SK-N-SH (cell line): ENCODE measurements around the gene KRT9. TPM values are rescaled to one million over a fixed set of nuclear protein-coding genes. Genes with fewer than 3 reads are reported as not detected.
"Not testable (repeated sequence)": the region's sequence is repeated elsewhere in the genome, so short reads cannot be mapped to it uniquely, and the experiment has no call there.

Experiments used
- CTCF ChIA-PET: fragments of 300-600, 350-600 bp; formaldehyde crosslinking; extraction: SDS; loops from one replicate; lab custom pipeline; 2021; lab: Yijun Ruan, JAX
- POLR2A ChIA-PET: fragments of 350-600 bp; sonication (Branson Sonifier 250); formaldehyde crosslinking; extraction: SDS; loops from one replicate; lab custom pipeline; 2020; ENCODE audit warnings: antibody characterized with exemption, inconsistent platforms; lab: Yijun Ruan, JAX
- DNase-seq: peaks from one replicate; pipeline ENCODE4 v3.0.0; 2012
- H2AFZ ChIP-seq: fragments of 200-600 bp; sonication (generic); 2 replicates; pipeline ENCODE4 v1.8.1; 2016; ENCODE audit warnings: antibody characterized with exemption, mild to moderate bottlenecking, low read depth
- H3F3A ChIP-seq: fragments of 200-600 bp; sonication (generic); replicated peaks from 2 replicates; pipeline ENCODE3; 2016; ENCODE audit warnings: antibody characterized with exemption, mild to moderate bottlenecking; ENCODE audit not compliant: insufficient read depth
- H3K27ac ChIP-seq, 2 experiments: fragments of 200-500 bp in 1 of 2; fragments of 200-600 bp in 1 of 2; sonication (Bioruptor generic) in 1 of 2; sonication (generic), shearing (Covaris generic) in 1 of 2; 2 replicates each; pipeline versions ENCODE4 v1.5.1 to v1.6.1; 2014 to 2016; ENCODE audit warnings: low read depth in 2 of 2, inconsistent platforms in 1 of 2, low read length in 1 of 2, mild to moderate bottlenecking in 1 of 2, mixed read lengths in 1 of 2
- H3K27me3 ChIP-seq: fragments of 200-600 bp; sonication (generic), shearing (Covaris generic); 2 replicates; pipeline ENCODE4 v1.6.1; 2016; ENCODE audit warnings: mixed run types; ENCODE audit not compliant: insufficient read depth
- H3K36me3 ChIP-seq, 2 experiments: fragments of 200-500 bp in 1 of 2; fragments of 200-600 bp in 1 of 2; sonication (Bioruptor generic) in 1 of 2; sonication (generic) in 1 of 2; replicated peaks in 1 of 2; 2 replicates each; pipeline versions ENCODE3 to v1.5.1; 2014 to 2016; ENCODE audit warnings: low read length in 1 of 2, mild to moderate bottlenecking in 1 of 2; ENCODE audit not compliant: insufficient read depth in 2 of 2, control insufficient read depth in 1 of 2
- H3K4me1 ChIP-seq, 2 experiments: fragments of 200-500 bp in 1 of 2; fragments of 200-600 bp in 1 of 2; sonication (Bioruptor generic) in 1 of 2; sonication (generic), shearing (Covaris generic) in 1 of 2; 2 replicates each; pipeline versions ENCODE4 v1.5.1 to v1.6.1; 2014 to 2016; ENCODE audit warnings: low read depth in 1 of 2, low read length in 1 of 2, mixed run types in 1 of 2; ENCODE audit not compliant: insufficient read depth in 2 of 2, control insufficient read depth in 1 of 2
- H3K4me2 ChIP-seq: fragments of 200-600 bp; sonication (generic), shearing (Covaris generic); 2 replicates; pipeline ENCODE4 v1.6.1; 2017; ENCODE audit warnings: mixed run types
- H3K4me3 ChIP-seq, 2 experiments: fragments of 200-500 bp in 1 of 2; fragments of 200-600 bp in 1 of 2; sonication (Bioruptor generic) in 1 of 2; sonication (generic), shearing (Covaris generic) in 1 of 2; 2 replicates each; pipeline versions ENCODE4 v1.5.1 to v1.8.1; 2014 to 2016; ENCODE audit warnings: low read depth in 2 of 2, inconsistent platforms in 1 of 2, low read length in 1 of 2, mild to moderate bottlenecking in 1 of 2, mixed read lengths in 1 of 2, moderate library complexity in 1 of 2
- H3K79me2 ChIP-seq: fragments of 200-600 bp; sonication (generic); 2 replicates; pipeline ENCODE4 v1.8.1; 2017; ENCODE audit warnings: mild to moderate bottlenecking; ENCODE audit not compliant: insufficient read depth
- H3K9ac ChIP-seq: fragments of 200-600 bp; sonication (generic); 2 replicates; pipeline ENCODE4 v1.6.1; 2017; ENCODE audit warnings: mixed run types
- H3K9me2 ChIP-seq: fragments of 200-600 bp; sonication (generic); 2 replicates; pipeline ENCODE4 v1.6.1; 2017; ENCODE audit warnings: mixed run types
- H3K9me3 ChIP-seq: fragments of 200-600 bp; sonication (generic); 2 replicates; pipeline ENCODE4 v1.6.1; 2017; ENCODE audit warnings: mixed run types, mild to moderate bottlenecking, moderate library complexity
- H4K20me1 ChIP-seq: fragments of 200-600 bp; sonication (generic); 2 replicates; pipeline ENCODE4 v1.6.1; 2017; ENCODE audit warnings: mild to moderate bottlenecking, mixed run types; ENCODE audit not compliant: insufficient read depth
- CHD2 ChIP-seq: fragments of 150-350 bp; IDR thresholded peaks from 2 replicates; pipeline ENCODE4 v1.6.1; 2018; ENCODE audit warnings: low read length; ENCODE audit not compliant: partially characterized antibody
- CTCF ChIP-seq: fragments of 200-600 bp; sonication (generic); IDR thresholded peaks from 2 replicates; pipeline ENCODE4 v1.6.1; 2017; ENCODE audit warnings: antibody characterized with exemption, mild to moderate bottlenecking, moderate library complexity
- FOSL2 ChIP-seq: IDR thresholded peaks from 2 replicates; pipeline ENCODE4 v1.4.0; 2012; ENCODE audit warnings: low read depth, mild to moderate bottlenecking, moderate library complexity, borderline replicate concordance
- FOXJ3 ChIP-seq: sonication (generic); formaldehyde crosslinking; IDR thresholded peaks from 2 replicates; pipeline ENCODE4 v1.5.1; 2020; ENCODE audit warnings: mild to moderate bottlenecking, missing genetic modification reagents
- FOXM1 ChIP-seq: IDR thresholded peaks from 2 replicates; pipeline ENCODE4 v1.4.0; 2012; ENCODE audit warnings: low read depth, mild to moderate bottlenecking
- MEF2A ChIP-seq: IDR thresholded peaks from 2 replicates; pipeline ENCODE4 v1.4.0; 2012; ENCODE audit warnings: low read depth, borderline replicate concordance
- MXI1 ChIP-seq: IDR thresholded peaks from 2 replicates; pipeline ENCODE4 v1.6.1; 2012; ENCODE audit warnings: mild to moderate bottlenecking, low read depth, low read length, improper control_type of control experiment
- POLR2AphosphoS5 ChIP-seq: IDR thresholded peaks from 2 replicates; pipeline ENCODE4 v1.6.1; 2012; ENCODE audit warnings: low read depth, low read length
- REST ChIP-seq: IDR thresholded peaks from 2 replicates; pipeline ENCODE4 v1.6.1; 2012; ENCODE audit warnings: mild to moderate bottlenecking, low read depth, low read length, moderate library complexity
- RFX5 ChIP-seq: IDR thresholded peaks from 2 replicates; pipeline ENCODE4 v1.6.1; 2012; ENCODE audit warnings: mild to moderate bottlenecking, improper control_type of control experiment, low read length
- SIN3A ChIP-seq: IDR thresholded peaks from 2 replicates; pipeline ENCODE4 v1.6.1; 2012; ENCODE audit warnings: low read depth, mild to moderate bottlenecking, low read length, moderate library complexity, borderline replicate concordance
- SMC3 ChIP-seq: IDR thresholded peaks from 2 replicates; pipeline ENCODE4 v1.6.1; 2012; ENCODE audit warnings: low read depth, low read length, improper control_type of control experiment
- TEAD4 ChIP-seq: IDR thresholded peaks from 2 replicates; pipeline ENCODE4 v1.4.0; 2012; ENCODE audit warnings: mild to moderate bottlenecking, borderline replicate concordance; ENCODE audit not compliant: insufficient read depth
- USF1 ChIP-seq: IDR thresholded peaks from 2 replicates; pipeline ENCODE4 v1.4.0; 2012; ENCODE audit warnings: low read depth, borderline replicate concordance
- YY1 ChIP-seq: IDR thresholded peaks from 2 replicates; pipeline ENCODE4 v1.4.0; 2012; ENCODE audit warnings: low read depth, mild to moderate bottlenecking
- ZBTB33 ChIP-seq: IDR thresholded peaks from 2 replicates; pipeline ENCODE4 v1.4.0; 2012; ENCODE audit warnings: low read depth, borderline replicate concordance
- WGBS: methylation state at CpG from one replicate; pipeline ENCODE4 v1.1.6; 2017; ENCODE audit warnings: low lambda C conversion rate; 5-methylcytosine and 5-hydroxymethylcytosine counted together
- polyA plus RNA-seq, 3 experiments: library from polyadenylated mRNA; depleted of rRNA; stranded (reverse); fragments of >200 nt; gene quantifications; 2 replicates each; pipeline ENCODE4 v1.2.3, GENCODE V29; 2012
- TF ChIP-seq, protein P1 (sequence below): fragments of 150-350 bp; IDR thresholded peaks from 2 replicates; pipeline ENCODE4 v1.6.1; 2016; ENCODE audit warnings: mild to moderate bottlenecking, low read depth, low read length

KRT9 gene
- polyA plus RNA-seq, 1 of the 3 experiments (the other 2 are of a cell fraction): not detected

GRCh38 chr17:41544491-41544892 is 27.4 kb downstream of the KRT9 start (continued):
- TF ChIP-seq REST: no peak
- TF ChIP-seq MXI1: 0 out of 2 replicates have a peak, but pooled peaks have one; percentile 44
- TF ChIP-seq CHD2: peak; percentile 97
- TF ChIP-seq ZBTB33: no peak
- no peak for TF ChIP-seq YY1
- no peak for TF ChIP-seq SIN3A
- peak; percentile 17; the same call in 1 of the 2 replicates for TF ChIP-seq SMC3
- no peak for TF ChIP-seq FOSL2
- TF ChIP-seq FOXM1: no peak
- TF ChIP-seq, protein P1, sequence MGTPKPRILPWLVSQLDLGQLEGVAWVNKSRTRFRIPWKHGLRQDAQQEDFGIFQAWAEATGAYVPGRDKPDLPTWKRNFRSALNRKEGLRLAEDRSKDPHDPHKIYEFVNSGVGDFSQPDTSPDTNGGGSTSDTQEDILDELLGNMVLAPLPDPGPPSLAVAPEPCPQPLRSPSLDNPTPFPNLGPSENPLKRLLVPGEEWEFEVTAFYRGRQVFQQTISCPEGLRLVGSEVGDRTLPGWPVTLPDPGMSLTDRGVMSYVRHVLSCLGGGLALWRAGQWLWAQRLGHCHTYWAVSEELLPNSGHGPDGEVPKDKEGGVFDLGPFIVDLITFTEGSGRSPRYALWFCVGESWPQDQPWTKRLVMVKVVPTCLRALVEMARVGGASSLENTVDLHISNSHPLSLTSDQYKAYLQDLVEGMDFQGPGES: no peak
- TF ChIP-seq POLR2AphosphoS5: 0 out of 2 replicates have a peak, but pooled peaks have one; percentile 29
- TF ChIP-seq RFX5: no peak
- no peak for TF ChIP-seq TEAD4
- no peak for TF ChIP-seq USF1
- TF ChIP-seq MEF2A: no peak
- TF ChIP-seq CTCF: no peak
- TF ChIP-seq FOXJ3 (CRISPR knock-in tag): no peak

DNA sequence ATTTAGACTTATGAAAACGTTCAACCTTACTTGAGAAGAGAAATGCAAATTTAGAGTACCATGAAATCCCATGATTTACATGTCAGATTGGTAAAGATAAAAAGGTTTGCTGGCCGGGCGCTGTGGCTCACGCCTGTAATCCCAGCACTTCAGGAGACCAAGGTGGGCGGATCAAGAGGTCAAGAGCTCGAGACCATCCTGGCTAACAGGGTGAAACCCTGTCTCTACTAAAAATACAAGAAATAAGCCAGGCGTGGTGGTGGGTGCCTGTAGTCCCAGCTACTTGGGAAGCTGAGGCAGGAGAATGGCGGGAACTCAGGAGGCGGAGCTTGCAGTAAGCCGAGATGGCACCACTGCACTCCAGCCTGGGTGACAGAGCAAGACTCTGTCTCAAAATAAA is 29.1 kb downstream of the KRT9 start:
- 88% methylated on average over 10 of the region's 10 CpGs for WGBS
- H3K27me3 ChIP-seq, H3K27ac ChIP-seq, H3K4me3 ChIP-seq, H3K36me3 ChIP-seq, H3K4me2 ChIP-seq, H3K79me2 ChIP-seq, H3K9ac ChIP-seq, DNase-seq, H3K9me3 ChIP-seq, H2AFZ ChIP-seq, H4K20me1 ChIP-seq, H3K9me2 ChIP-seq, POLR2A ChIA-PET: not testable (repeated sequence)
- Histone ChIP-seq H3F3A (peaks cover 34% of the 10 kb centered on the region), H3K4me1 (peaks cover 24 to 31% of the 10 kb centered on the region in 2 experiments; a peak in 3 of 4 replicates)
- CTCF ChIA-PET: interaction anchor here (1.2 to 25.5 kb wide), 8 partner anchors 12 to 221 kb away, joined by 4 to 646 read pairs (median 6); no protein-coding TSS in a partner anchor
